A673 (cell line): ENCODE data around the gene GFRAL. TPM values are rescaled to one million over a fixed set of nuclear protein-coding genes. Genes with fewer than 3 reads are reported as not detected.

Experiments used
- Bru-seq: library from RNA; stranded (reverse); fragments of 400-500 nt; gene quantifications from one replicate; lab custom pipeline; 2021; lab: Mats Ljungman, UMichigan
- BruChase-seq, 2 experiments: library from RNA; stranded (reverse); fragments of 400-500 nt; gene quantifications; one replicate each; lab custom pipeline; 2021; lab: Mats Ljungman, UMichigan
- BruUV-seq: library from RNA; stranded (reverse); fragments of 400-500 nt; replicated peaks from 2 replicates; lab custom pipeline; 2021; lab: Mats Ljungman, UMichigan
- CTCF ChIA-PET: fragments of 300-600 bp; sonication (Branson Sonifier 250); formaldehyde crosslinking; loops from one replicate; lab custom pipeline; 2022; ENCODE audit warnings: antibody characterized with exemption; lab: Charles Lee
- POLR2A ChIA-PET: fragments of 300-600 bp; sonication (Branson Sonifier 250); formaldehyde crosslinking; loops from one replicate; lab custom pipeline; 2022; ENCODE audit warnings: antibody characterized with exemption; ENCODE audit not compliant: low non-redundant PET; lab: Charles Lee
- DNase-seq: peaks from one replicate; pipeline ENCODE4 v3.0.0-alpha.2; 2015; ENCODE audit warnings: low spot score
- H3K27ac ChIP-seq: fragments of 200-600 bp; sonication (generic); 2 replicates; pipeline ENCODE4 v1.5.1; 2016; ENCODE audit warnings: mixed run types, low read depth, mild to moderate bottlenecking, mixed read lengths, antibody characterized with exemption, low read length; ENCODE audit not compliant: poor library complexity, severe bottlenecking
- H3K27me3 ChIP-seq: fragments of 200-600 bp; sonication (generic); replicated peaks from 2 replicates; pipeline ENCODE4 v1.6.1; 2017; ENCODE audit warnings: mixed run types, low read depth, mild to moderate bottlenecking, mixed read lengths, antibody characterized with exemption, low read length; ENCODE audit not compliant: insufficient read depth, poor library complexity
- H3K36me3 ChIP-seq: fragments of 200-600 bp; sonication (generic); 2 replicates; pipeline ENCODE4 v1.6.1; 2016; ENCODE audit warnings: mixed run types, mild to moderate bottlenecking, mixed read lengths, antibody characterized with exemption, low read length; ENCODE audit not compliant: insufficient read depth, poor library complexity, severe bottlenecking
- H3K4me1 ChIP-seq: fragments of 200-600 bp; sonication (generic); 2 replicates; pipeline ENCODE4 v1.6.1; 2017; ENCODE audit warnings: mixed run types, mild to moderate bottlenecking, mixed read lengths, antibody characterized with exemption, low read length; ENCODE audit not compliant: insufficient read depth, poor library complexity, severe bottlenecking
- H3K4me3 ChIP-seq: fragments of 200-600 bp; sonication (generic); 2 replicates; pipeline ENCODE4 v1.5.1; 2016; ENCODE audit warnings: low read depth, mixed run types, mild to moderate bottlenecking, mixed read lengths, low read length; ENCODE audit not compliant: poor library complexity, severe bottlenecking
- H3K9me3 ChIP-seq: fragments of 200-600 bp; sonication (generic); 2 replicates; pipeline ENCODE4 v1.6.1; 2016; ENCODE audit warnings: mixed run types, low read depth, mild to moderate bottlenecking, mixed read lengths, antibody characterized with exemption, low read length; ENCODE audit not compliant: poor library complexity, severe bottlenecking
- CTCF ChIP-seq: fragments of 300-800, 200-600 bp; sonication (generic); conservative IDR thresholded peaks from 2 replicates; pipeline ENCODE4 v1.5.1; 2017; ENCODE audit warnings: low read depth, mild to moderate bottlenecking, antibody characterized with exemption, low read length, moderate library complexity, mixed read lengths
- EZH2 ChIP-seq: fragments of 200-600 bp; sonication (generic); IDR thresholded peaks from 2 replicates; pipeline ENCODE4 v1.6.1; 2017; ENCODE audit warnings: borderline replicate concordance, low read depth, mild to moderate bottlenecking, mixed read lengths, antibody characterized with exemption, low read length; ENCODE audit not compliant: poor library complexity, severe bottlenecking
- intact Hi-C: fragments of 100-400 bp; cut with micrococcal nuclease; formaldehyde crosslinking; loops from one replicate; pipeline ENCODE4 v1.10.0; 2022; ENCODE audit not compliant: unreplicated experiment
- long read RNA-seq: library from polyadenylated mRNA; stranded (forward); transcript quantifications from one replicate; pipeline ENCODE4 v2.0.0, GENCODE V29; 2022
- total RNA-seq: library from RNA; stranded (reverse); gene quantifications from 2 replicates; pipeline ENCODE4 v1.2.3, GENCODE V29; 2021

Gene GFRAL
- total RNA-seq: not detected in 2 replicates
- Bru-seq, nascent RNA: not detected
- percentile 2 among the genes with signal in this experiment for BruChase-seq, experiment 1, labeled RNA remaining after a 2-hour chase
- BruChase-seq, experiment 2, labeled RNA remaining after a 6-hour chase: percentile 3 among the genes with signal in this experiment
- long read RNA-seq: 0 reads

- Histone ChIP-seq H3K27ac (no peak within 1 kb of the TSS), H3K4me3 (no peak within 1 kb of the TSS), H3K4me1 (no peaks in the 10 kb centered on the region), H3K9me3 (no peaks in the 10 kb centered on the region), H3K36me3 (no peaks in the 10 kb centered on the region), H3K27me3 (no peaks in the 10 kb centered on the region)
- ChIA-PET POLR2A (no interaction called here), CTCF (no interaction called here)
- BruUV-seq: no TSS peak
- TF ChIP-seq EZH2 (no peak), CTCF (no peak)
- intact Hi-C loops: no loop called here
- DNase-seq: no peak
Observed at GRCh38 chr6:55327169-55327568, at the start of gene GFRAL. GFRAL (plus strand) TSS chr6:55327469; CDS start chr6:55327555, 86 bp downstream.

- CTCF ChIA-PET: interaction anchor here (0.7 kb wide), 1 partner anchor 17 kb away, joined by 4 read pairs; no protein-coding TSS in a partner anchor
- H3K4me1 ChIP-seq: peaks cover 6% of the 10 kb centered on the region
- no peak for TF ChIP-seq EZH2
- TF ChIP-seq CTCF: no peak
Observed at GRCh38 chr6:55277646-55278045, 49.6 kb upstream of the GFRAL start.

GRCh38 chr6:55281215-55281614 is 46.1 kb upstream of the GFRAL start:
- Histone ChIP-seq H3K4me1 (peaks cover 6% of the 10 kb centered on the region), H3K27me3 (no peaks in the 10 kb centered on the region), H3K36me3 (no peaks in the 10 kb centered on the region), H3K4me3 (no peak overlapping the region), H3K9me3 (no peaks in the 10 kb centered on the region), H3K27ac (no peak overlapping the region)
- POLR2A ChIA-PET: no interaction called here
- intact Hi-C loops: loop anchor here (5.0 kb wide), 1 partner anchor 161 kb away; no protein-coding TSS in a partner anchor
- TF ChIP-seq EZH2: no peak
- no peak for TF ChIP-seq CTCF
- BruUV-seq: no TSS peak
- DNase-seq: no peak
- CTCF ChIA-PET: no interaction called here

More at GRCh38 chr6:55277646-55278045, 49.6 kb upstream of the GFRAL start:
- Histone ChIP-seq H3K36me3 (no peaks in the 10 kb centered on the region), H3K4me3 (no peak overlapping the region), H3K27ac (no peak overlapping the region), H3K27me3 (no peaks in the 10 kb centered on the region), H3K9me3 (no peaks in the 10 kb centered on the region)
- BruUV-seq: no TSS peak
- no peak for DNase-seq
- POLR2A ChIA-PET: no interaction called here
- intact Hi-C loops: loop anchor here (2.0 to 10.0 kb wide), 3 partner anchors 607 to 1015 kb away; no protein-coding TSS in a partner anchor
